A673 (cell line): Measurements from ENCODE around the gene LRSAM1. TPM values are rescaled to one million over a fixed set of nuclear protein-coding genes. Genes with fewer than 3 reads are reported as not detected.

Experiments used
- BruUV-seq: library from RNA; stranded (reverse); fragments of 400-500 nt; replicated peaks from 2 replicates; lab custom pipeline; 2021; lab: Mats Ljungman, UMichigan
- CTCF ChIA-PET: fragments of 300-600 bp; sonication (Branson Sonifier 250); formaldehyde crosslinking; loops from one replicate; lab custom pipeline; 2022; ENCODE audit warnings: antibody characterized with exemption; lab: Charles Lee
- POLR2A ChIA-PET: fragments of 300-600 bp; sonication (Branson Sonifier 250); formaldehyde crosslinking; loops from one replicate; lab custom pipeline; 2022; ENCODE audit warnings: antibody characterized with exemption; ENCODE audit not compliant: low non-redundant PET; lab: Charles Lee
- DNase-seq: peaks from one replicate; pipeline ENCODE4 v3.0.0-alpha.2; 2015; ENCODE audit warnings: low spot score
- H3K27ac ChIP-seq: fragments of 200-600 bp; sonication (generic); 2 replicates; pipeline ENCODE4 v1.5.1; 2016; ENCODE audit warnings: mixed run types, low read depth, mild to moderate bottlenecking, mixed read lengths, antibody characterized with exemption, low read length; ENCODE audit not compliant: poor library complexity, severe bottlenecking
- H3K27me3 ChIP-seq: fragments of 200-600 bp; sonication (generic); replicated peaks from 2 replicates; pipeline ENCODE4 v1.6.1; 2017; ENCODE audit warnings: mixed run types, low read depth, mild to moderate bottlenecking, mixed read lengths, antibody characterized with exemption, low read length; ENCODE audit not compliant: insufficient read depth, poor library complexity
- H3K36me3 ChIP-seq: fragments of 200-600 bp; sonication (generic); 2 replicates; pipeline ENCODE4 v1.6.1; 2016; ENCODE audit warnings: mixed run types, mild to moderate bottlenecking, mixed read lengths, antibody characterized with exemption, low read length; ENCODE audit not compliant: insufficient read depth, poor library complexity, severe bottlenecking
- H3K4me1 ChIP-seq: fragments of 200-600 bp; sonication (generic); 2 replicates; pipeline ENCODE4 v1.6.1; 2017; ENCODE audit warnings: mixed run types, mild to moderate bottlenecking, mixed read lengths, antibody characterized with exemption, low read length; ENCODE audit not compliant: insufficient read depth, poor library complexity, severe bottlenecking
- H3K4me3 ChIP-seq: fragments of 200-600 bp; sonication (generic); 2 replicates; pipeline ENCODE4 v1.5.1; 2016; ENCODE audit warnings: low read depth, mixed run types, mild to moderate bottlenecking, mixed read lengths, low read length; ENCODE audit not compliant: poor library complexity, severe bottlenecking
- H3K9me3 ChIP-seq: fragments of 200-600 bp; sonication (generic); 2 replicates; pipeline ENCODE4 v1.6.1; 2016; ENCODE audit warnings: mixed run types, low read depth, mild to moderate bottlenecking, mixed read lengths, antibody characterized with exemption, low read length; ENCODE audit not compliant: poor library complexity, severe bottlenecking
- EZH2 ChIP-seq: fragments of 200-600 bp; sonication (generic); IDR thresholded peaks from 2 replicates; pipeline ENCODE4 v1.6.1; 2017; ENCODE audit warnings: borderline replicate concordance, low read depth, mild to moderate bottlenecking, mixed read lengths, antibody characterized with exemption, low read length; ENCODE audit not compliant: poor library complexity, severe bottlenecking
- intact Hi-C: fragments of 100-400 bp; cut with micrococcal nuclease; formaldehyde crosslinking; loops from one replicate; pipeline ENCODE4 v1.10.0; 2022; ENCODE audit not compliant: unreplicated experiment
- total RNA-seq: library from RNA; stranded (reverse); gene quantifications from 2 replicates; pipeline ENCODE4 v1.2.3, GENCODE V29; 2021
- TF ChIP-seq, protein P1 (sequence below): fragments of 300-800, 200-600 bp; sonication (generic); conservative IDR thresholded peaks from 2 replicates; pipeline ENCODE4 v1.5.1; 2017; ENCODE audit warnings: low read depth, mild to moderate bottlenecking, antibody characterized with exemption, low read length, moderate library complexity, mixed read lengths

The LRSAM1 gene
- total RNA-seq, 1 experiment from 2014 or later = 15.8 TPM

- TF ChIP-seq EZH2 = no peak
- TF ChIP-seq, protein P1, sequence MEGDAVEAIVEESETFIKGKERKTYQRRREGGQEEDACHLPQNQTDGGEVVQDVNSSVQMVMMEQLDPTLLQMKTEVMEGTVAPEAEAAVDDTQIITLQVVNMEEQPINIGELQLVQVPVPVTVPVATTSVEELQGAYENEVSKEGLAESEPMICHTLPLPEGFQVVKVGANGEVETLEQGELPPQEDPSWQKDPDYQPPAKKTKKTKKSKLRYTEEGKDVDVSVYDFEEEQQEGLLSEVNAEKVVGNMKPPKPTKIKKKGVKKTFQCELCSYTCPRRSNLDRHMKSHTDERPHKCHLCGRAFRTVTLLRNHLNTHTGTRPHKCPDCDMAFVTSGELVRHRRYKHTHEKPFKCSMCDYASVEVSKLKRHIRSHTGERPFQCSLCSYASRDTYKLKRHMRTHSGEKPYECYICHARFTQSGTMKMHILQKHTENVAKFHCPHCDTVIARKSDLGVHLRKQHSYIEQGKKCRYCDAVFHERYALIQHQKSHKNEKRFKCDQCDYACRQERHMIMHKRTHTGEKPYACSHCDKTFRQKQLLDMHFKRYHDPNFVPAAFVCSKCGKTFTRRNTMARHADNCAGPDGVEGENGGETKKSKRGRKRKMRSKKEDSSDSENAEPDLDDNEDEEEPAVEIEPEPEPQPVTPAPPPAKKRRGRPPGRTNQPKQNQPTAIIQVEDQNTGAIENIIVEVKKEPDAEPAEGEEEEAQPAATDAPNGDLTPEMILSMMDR = no peak
- intact Hi-C loops = no loop called here
- Histone ChIP-seq H3K9me3 (no peaks in the 10 kb centered on the region), H3K36me3 (no peaks in the 10 kb centered on the region), H3K4me3 (no peak overlapping the region), H3K4me1 (no peaks in the 10 kb centered on the region), H3K27me3 (no peaks in the 10 kb centered on the region), H3K27ac (no peak overlapping the region)
- DNase-seq = no peak
- ChIA-PET CTCF (no interaction called here), POLR2A (no interaction called here)
- no TSS peak for BruUV-seq
Observed at GRCh38 chr9:127406799-127407491, 44.4 kb upstream of the LRSAM1 start.

- no peak overlapping the region for H3K27ac ChIP-seq
- DNase-seq = no peak
- POLR2A ChIA-PET = no interaction called here
- no peaks in the 10 kb centered on the region for H3K9me3 ChIP-seq
- no peaks in the 10 kb centered on the region for H3K36me3 ChIP-seq
- H3K4me1 ChIP-seq = no peaks in the 10 kb centered on the region
- no peak overlapping the region for H3K4me3 ChIP-seq
- no peaks in the 10 kb centered on the region for H3K27me3 ChIP-seq
- BruUV-seq = no TSS peak
- CTCF ChIA-PET = no interaction called here
- intact Hi-C loops = no loop called here
- no peak for TF ChIP-seq EZH2
- TF ChIP-seq, protein P1 = no peak
Observed at GRCh38 chr9:127407492-127407843, 43.8 kb upstream of the LRSAM1 start.

- Histone ChIP-seq H3K36me3 (no peaks in the 10 kb centered on the region), H3K4me3 (no peak overlapping the region), H3K27me3 (no peaks in the 10 kb centered on the region), H3K27ac (no peak overlapping the region), H3K9me3 (no peaks in the 10 kb centered on the region), H3K4me1 (no peaks in the 10 kb centered on the region)
- ChIA-PET POLR2A (no interaction called here), CTCF (no interaction called here)
- intact Hi-C loops = no loop called here
- BruUV-seq = no TSS peak
- no peak for TF ChIP-seq EZH2
- TF ChIP-seq, protein P1 = no peak
- no peak for DNase-seq
Observed at GRCh38 chr9:127411122-127411521, 40.2 kb upstream of the LRSAM1 start.
